Measurements from ENCODE around the gene ABO. TPM values are rescaled to one million over a fixed set of nuclear protein-coding genes. Genes with fewer than 3 reads are reported as not detected.
"Not testable (repeated sequence)": the region's sequence is repeated elsewhere in the genome, so short reads cannot be mapped to it uniquely, and the experiment has no call there.

The ABO gene
- total and polyA plus RNA-seq, 2 of the 8 experiments (the other 6 are each of a cell fraction or from before 2014, with no cell fraction given): 0.03 TPM; not detected in 1

DNA sequence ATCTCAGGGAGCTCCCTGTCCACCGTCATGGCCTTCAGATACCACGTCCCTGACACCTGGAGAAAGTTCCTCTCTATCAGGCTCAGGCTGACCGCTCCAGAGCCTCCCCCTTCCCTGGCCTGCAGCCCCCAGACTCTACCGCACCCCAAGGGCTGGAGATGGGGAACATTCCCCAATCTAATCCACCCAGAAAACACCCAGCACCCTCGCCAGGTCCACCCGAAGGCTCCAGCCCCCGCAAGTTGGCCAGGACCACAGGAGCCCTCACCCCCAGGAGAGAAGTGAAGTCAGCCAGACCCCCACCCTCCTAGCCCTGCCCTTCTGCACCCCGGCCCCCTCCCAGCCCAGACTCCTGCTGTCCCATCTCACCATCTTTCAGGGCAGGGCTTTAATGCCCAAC is 47.0 kb downstream of the ABO start:
- H3K9me3 ChIP-seq (ENCODE audit: insufficient read depth in 2 of 2, low read depth in 1 of 2, low read length in 1 of 2); H2AK5ac ChIP-seq (ENCODE audit: low read depth, low read length); H2BK20ac ChIP-seq (ENCODE audit: low read length); H2BK15ac ChIP-seq (ENCODE audit: low read length); H3K36me3 ChIP-seq (ENCODE audit: control insufficient read depth in 2 of 4, insufficient read depth in 4 of 4, low read length in 3 of 4); H3K27me3 ChIP-seq (replicated peaks in 1 of 4; ENCODE audit: control insufficient read depth in 3 of 4, extremely low read depth in 1 of 4, insufficient read depth in 3 of 4, low read length in 3 of 4); H3K4ac ChIP-seq (replicated peaks; ENCODE audit: insufficient read length, low read depth, low read length); H2BK120ac ChIP-seq (replicated peaks; ENCODE audit: low read depth, low read length); H4K20me1 ChIP-seq (replicated peaks in 1 of 2; ENCODE audit: control insufficient read depth in 1 of 2, insufficient read depth in 2 of 2, low read length in 2 of 2); H3K18ac ChIP-seq (ENCODE audit: extremely low read depth, low read length); H3K79me1 ChIP-seq (ENCODE audit: low read depth, low read length); H2AFZ ChIP-seq (ENCODE audit: low read length); H3K4me2 ChIP-seq (ENCODE audit: insufficient read depth in 1 of 2, low read depth in 2 of 2, low read length in 2 of 2); POLR2A ChIA-PET (ENCODE audit: partially characterized antibody); H3K79me2 ChIP-seq (ENCODE audit: control insufficient read depth in 1 of 2, insufficient read depth in 2 of 2, low read length in 2 of 2); H2BK12ac ChIP-seq (ENCODE audit: low read depth, low read length); H3K27ac ChIP-seq (ENCODE audit: low read depth, low read length); H2BK5ac ChIP-seq (ENCODE audit: low read depth, low read length); H4K91ac ChIP-seq (replicated peaks; ENCODE audit: insufficient read length, low read length); H3K9ac ChIP-seq (replicated peaks in 1 of 4; ENCODE audit: extremely low read depth in 1 of 4, low read depth in 3 of 4, low read length in 3 of 4); H3K23ac ChIP-seq (ENCODE audit: insufficient read length); DNase-seq (ENCODE audit: low read depth in 1 of 2, low spot score in 2 of 2); H3K4me1 ChIP-seq (replicated peaks in 1 of 4; ENCODE audit: control insufficient read depth in 3 of 4, insufficient read depth in 4 of 4, low read length in 3 of 4); H4K8ac ChIP-seq (ENCODE audit: extremely low read depth, insufficient read depth, low read length); FAIRE-seq; H3K14ac ChIP-seq (ENCODE audit: insufficient read length); H3K56ac ChIP-seq (replicated peaks; ENCODE audit: insufficient read length, low read depth, low read length); H4K5ac ChIP-seq (ENCODE audit: insufficient read length, low read depth, low read length); H3K23me2 ChIP-seq (ENCODE audit: low read depth, low read length); H3K4me3 ChIP-seq (ENCODE audit: extremely low read depth in 1 of 4, insufficient read depth in 2 of 4, low read depth in 3 of 4, low read length in 4 of 4): not testable (repeated sequence)
- CTCF ChIA-PET (ENCODE audit: partially characterized antibody): interaction anchor here (0.6 to 1.7 kb wide), 2 partner anchors 43 to 102 kb away, joined by 3 to 5 read pairs; no protein-coding TSS in a partner anchor
- WGBS, 2 experiments (ENCODE audit: extremely low coverage in 1 of 2, insufficient coverage in 1 of 2, insufficient read length in 1 of 2, insufficient replicate concordance in 2 of 2, low coverage in 1 of 2, low lambda C conversion rate in 2 of 2, missing lambda C conversion rate in 1 of 2): 80% methylated on average over 1 of the region's 8 CpGs; no CpG with 5 or more reads in 1 of the 2 experiments
